Mammary epithelial cell (primary cell): ENCODE results near the gene WDR37.

ENCODE experiments used
- CTCF ChIP-seq, 2 donors: IDR thresholded peaks in 1 of 2; conservative IDR thresholded peaks in 1 of 2; 2 replicates each; pipeline ENCODE4 v1.5.1; 2011 to 2012; ENCODE audit warnings: inconsistent platforms in 2 of 2, low read length in 2 of 2, mild to moderate bottlenecking in 2 of 2, control low read depth in 1 of 2, low read depth in 1 of 2; ENCODE audit not compliant: insufficient read depth in 1 of 2; ENCODE audit errors: extremely low read depth in 1 of 2
- EZH2 ChIP-seq: IDR thresholded peaks from 2 replicates; pipeline ENCODE4 v1.6.1; 2012; ENCODE audit warnings: low read length, inconsistent platforms, borderline replicate concordance

GRCh38 chr10:1115607-1115955 is 59.4 kb downstream of the WDR37 start:
- no peak for TF ChIP-seq CTCF (conservative IDR thresholded peaks at IDR 0.05 in 1 of 2, IDR thresholded peaks at IDR 0.05 in 1 of 2; ENCODE audit: extremely low read depth in 1 of 2, insufficient read depth in 1 of 2, low read depth in 1 of 2, low read length in 2 of 2)
- TF ChIP-seq EZH2: no peak
